Esophagus mucosa (tissue), 1 donor: ENCODE data around the gene CDC42. TPM values are rescaled to one million over a fixed set of nuclear protein-coding genes. Genes with fewer than 3 reads are reported as not detected.

Source experiments
- ATAC-seq: fragments of 200-7000 bp; cut with Tn5 transposase; one replicate; pipeline ENCODE4 v1.9.1; 2020
- total RNA-seq: library from RNA; stranded (reverse); gene quantifications from one replicate; pipeline ENCODE4 v1.2.4, GENCODE V29; 2023
- donor health status: DM: yes; HTN: yes; CAD: no.

The CDC42 gene
- total RNA-seq, 1 donor from 2014 or later: 208 TPM

DNA sequence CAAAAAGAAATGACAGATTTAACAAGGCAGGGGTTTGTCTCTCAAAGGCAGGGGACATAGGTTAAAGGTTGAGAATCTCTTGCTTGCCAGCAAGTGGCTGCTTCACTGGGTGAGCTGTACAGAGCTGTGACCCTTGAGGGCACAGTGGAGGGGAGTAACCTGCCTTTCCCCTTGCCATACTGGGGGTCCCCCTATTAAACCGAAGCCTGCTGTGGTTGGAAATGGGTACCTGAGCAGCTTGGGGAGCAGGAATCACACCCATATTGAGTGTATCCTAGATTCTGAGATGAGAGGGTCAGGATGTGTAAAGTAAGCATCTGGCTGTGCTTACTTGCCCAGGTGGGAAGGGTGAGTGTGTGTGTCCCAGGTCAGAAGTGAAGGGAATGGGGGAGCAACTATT, 58.6 kb downstream of the CDC42 start:
- no peak for ATAC-seq

DNA sequence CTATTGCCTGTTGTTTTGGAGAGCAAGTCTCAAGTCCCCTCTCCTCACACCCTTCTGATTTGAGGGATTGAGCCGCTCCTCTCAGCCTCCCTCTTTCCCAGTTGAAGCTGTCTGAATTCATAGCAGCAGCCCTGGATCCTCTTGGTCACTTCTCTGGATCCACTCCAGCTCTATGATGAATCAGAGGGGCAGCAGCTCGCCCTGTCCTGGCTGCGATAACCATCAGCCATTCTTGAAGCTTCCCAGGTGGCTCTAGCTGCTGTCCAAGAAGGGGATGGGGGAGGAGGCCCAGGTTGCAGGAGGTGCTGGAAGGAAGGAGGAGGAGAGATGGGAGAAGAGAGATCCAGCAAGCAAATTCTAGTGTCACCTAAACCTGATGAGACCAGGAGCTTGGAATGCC, 59.1 kb downstream of the CDC42 start:
- ATAC-seq: no peak

DNA sequence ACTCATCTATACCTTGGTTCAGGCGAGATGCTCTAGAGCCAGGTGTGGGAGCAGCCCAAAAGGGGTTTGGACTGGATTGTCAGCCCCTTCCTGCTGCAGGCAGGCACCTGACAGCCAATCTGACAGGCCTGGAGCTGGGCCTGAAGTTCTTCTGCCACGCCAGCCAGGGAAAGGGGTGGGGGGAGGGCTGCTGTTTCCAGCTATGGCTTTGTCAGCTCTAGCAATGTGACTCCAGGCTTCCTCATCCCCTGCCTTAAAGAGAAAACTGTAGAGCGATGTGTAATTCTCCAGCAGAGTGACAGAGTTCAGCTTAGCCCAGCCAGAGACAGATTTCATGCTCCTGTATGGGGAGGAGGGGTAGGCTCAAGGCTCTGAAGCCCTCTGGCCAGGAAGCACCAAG, 60.0 kb downstream of the CDC42 start:
- ATAC-seq: no peak

DNA sequence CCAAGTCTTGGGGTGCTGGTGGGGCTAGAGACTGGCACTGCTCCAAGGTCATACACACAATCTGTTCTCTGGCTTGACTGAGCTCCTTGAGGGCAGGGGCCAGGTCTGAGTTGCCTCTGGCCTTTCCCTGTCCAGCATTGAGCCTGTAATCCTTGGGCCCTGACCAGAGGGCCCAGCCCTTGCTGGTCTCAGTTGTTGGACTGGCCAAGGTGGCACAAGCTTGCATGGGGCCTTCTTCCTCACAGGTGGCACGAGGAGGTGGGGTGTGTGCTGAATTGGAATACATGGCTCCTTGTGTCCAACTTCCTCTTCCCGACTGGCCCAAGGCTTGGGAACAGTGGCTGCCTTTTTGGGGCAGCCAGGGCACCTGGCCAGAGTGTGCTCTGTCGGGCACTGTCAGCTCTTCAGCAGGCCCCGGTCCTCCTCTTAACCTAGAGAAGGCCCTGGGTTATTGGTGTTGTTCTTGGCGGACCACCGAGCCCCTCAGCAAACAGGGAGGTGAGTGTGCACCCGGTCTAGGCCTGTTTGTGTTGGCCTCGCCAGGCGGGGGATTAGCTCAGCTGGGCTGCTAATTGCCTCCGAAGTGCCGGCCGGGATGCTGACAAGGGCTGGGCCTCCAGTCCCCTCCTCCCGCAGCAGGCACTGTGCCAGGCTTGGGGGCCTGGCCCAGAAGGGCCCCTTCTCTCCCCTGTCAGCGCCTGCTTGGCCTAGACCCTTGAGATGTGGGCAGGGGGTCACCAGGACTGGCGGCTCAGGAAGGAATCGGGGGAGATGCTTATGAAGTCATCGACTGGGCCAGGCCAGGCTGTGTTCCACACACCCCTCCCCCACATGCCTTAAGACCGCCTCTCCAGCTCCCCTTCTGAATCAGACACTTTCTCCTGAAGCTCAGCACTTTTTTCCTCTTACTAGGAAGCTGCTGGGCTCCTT, 61.8 kb downstream of the CDC42 start:
- peak; percentile 5 for ATAC-seq

DNA sequence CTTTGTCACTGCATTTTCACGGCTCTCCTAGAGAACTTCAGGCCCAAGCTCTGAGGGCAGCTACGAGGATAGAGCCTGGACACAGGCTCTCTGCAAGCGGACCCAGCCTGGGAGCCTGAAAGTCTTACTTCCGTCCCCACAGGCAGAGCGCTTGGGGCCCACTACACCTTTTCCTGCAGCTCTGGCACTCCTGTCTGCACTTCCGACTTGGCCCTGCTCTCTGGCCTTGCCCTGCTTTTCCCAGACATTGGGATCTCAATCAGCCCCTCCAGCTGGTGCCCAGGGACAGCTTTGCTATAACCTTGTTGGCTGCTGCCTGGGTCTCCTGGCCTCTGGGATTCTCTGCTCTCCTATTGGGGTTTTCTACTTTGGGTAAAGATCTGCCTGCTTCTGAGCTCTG, 62.8 kb downstream of the CDC42 start:
- ATAC-seq: no peak

DNA sequence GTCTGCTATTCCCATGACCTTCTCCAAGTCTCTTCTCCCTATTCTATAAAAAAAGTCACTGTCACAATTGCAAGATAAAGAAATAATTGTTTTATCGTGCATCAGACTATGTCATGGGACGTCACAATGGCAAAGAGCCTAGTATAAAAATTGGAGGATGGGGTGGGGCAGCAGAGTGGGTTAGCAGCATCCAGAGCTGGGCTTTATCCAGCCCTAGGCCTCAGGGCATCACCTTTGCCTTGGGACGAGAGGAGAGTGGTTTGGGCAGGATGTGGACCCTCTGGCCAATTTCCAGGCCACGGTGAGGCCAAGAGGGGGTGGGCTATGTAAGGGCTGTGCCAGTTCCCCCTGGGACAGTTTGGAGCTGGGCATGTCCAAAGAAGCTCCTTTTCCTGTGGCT, 64.7 kb downstream of the CDC42 start:
- ATAC-seq: no peak

DNA sequence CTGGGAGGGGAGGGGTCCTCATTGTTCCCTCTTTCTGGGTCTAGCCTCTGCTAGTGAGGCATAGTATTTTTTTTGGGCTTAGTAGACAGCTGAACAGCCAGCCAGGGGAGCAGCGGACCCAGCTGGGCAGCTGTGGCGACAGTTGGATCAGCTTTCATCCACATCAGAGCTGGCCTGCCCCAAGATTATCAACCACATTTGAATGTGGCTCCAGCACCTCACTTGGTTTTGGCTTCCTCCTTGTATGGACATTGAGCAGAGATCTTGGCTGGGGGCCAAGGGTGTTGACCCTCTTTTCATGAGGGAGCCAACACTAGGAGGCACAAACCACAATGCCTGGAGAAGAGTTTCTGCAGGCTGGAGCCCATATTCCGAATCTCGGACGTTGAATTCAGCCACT, 65.3 kb downstream of the CDC42 start:
- ATAC-seq: no peak

DNA sequence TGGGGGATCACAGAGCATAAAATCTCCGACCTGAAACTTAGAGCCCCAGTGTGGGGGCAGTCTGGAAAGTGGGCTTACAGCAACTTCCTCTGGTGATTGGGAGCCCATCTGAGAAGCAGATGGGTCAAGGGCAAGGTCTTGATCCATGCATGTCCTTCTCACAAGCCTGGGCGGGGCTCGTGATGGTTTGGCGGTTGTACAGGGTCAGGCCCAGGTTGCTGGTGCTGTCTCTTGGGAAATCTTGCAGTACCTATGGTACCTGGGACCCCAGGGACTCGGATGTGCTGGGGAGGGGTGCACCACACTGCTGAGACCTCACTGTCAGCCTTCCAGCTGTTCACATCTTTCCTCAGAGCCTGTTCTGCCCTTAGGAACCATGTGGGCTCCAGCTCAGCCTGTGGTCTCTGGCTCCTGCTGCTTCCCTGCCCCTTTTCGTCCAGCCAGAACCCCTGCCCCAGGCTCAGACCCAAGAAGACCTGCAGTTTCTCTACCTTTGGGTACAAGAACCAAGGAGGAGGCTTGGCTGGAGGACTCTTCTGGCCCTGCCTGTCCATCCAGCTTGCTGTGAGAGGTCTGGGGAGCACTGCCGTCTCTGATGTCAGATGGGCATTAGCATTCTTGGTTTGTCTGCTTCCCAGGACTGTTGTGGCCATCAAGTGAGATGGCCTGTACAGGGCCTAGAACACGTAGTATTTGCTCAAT, 65.9 kb downstream of the CDC42 start:
- ATAC-seq: no peak

DNA sequence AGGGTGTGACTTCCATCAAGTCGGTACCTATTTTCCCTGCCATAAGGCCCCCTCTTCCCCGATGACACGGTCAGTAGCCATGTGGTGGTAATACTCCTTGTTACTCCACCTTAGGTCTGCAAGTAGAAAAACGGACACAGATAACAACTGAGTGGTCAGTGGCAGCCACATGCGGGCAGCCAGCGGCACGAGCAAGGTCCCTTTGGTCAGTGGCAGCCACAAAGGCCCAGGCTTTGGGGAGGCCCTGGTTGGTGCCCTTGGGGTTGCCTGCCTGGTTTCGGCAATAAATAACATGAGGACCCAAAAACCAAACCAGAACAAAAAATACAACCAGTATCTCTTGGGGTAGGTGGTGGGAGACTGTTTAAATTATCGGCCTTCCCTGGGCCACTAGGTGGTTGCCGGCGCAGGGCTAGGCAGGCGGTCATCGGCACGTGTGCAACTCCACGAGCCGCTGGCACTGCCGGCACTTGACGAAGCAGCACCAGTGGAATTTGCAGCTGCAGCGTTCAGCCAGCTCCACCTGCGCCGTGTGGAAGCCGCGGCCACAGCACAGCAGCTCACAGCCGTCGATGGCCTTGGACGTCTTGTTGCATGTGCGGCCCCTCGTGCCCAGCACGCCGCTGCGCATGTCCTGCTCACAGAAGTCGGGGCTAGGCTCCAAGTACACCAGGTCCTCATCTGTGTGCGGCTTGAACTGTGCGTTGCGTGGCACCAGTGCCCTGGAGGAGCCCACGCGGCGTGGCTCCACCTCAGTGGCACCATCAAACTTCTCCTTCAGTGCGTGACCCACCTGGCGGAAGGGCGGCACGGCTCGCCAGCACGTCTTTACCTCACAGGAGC, 67.3 kb downstream of the CDC42 start:
- no peak for ATAC-seq

DNA sequence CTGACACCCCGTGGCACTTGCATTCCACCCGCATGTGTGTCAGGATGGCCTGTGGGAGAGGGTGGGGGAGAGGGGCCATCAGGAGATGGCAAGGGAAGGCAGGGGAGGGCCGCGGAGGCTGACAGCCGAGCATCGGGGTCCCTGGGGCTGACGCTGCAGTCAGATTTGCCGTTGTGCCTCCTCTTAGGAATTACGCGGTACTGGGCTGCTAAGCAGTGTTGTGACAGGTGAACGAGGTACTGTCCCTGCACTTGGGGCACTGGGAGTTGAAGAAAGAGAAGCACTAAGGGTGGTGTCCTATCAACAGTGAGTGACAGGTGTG, 67.9 kb downstream of the CDC42 start:
- no peak for ATAC-seq

DNA sequence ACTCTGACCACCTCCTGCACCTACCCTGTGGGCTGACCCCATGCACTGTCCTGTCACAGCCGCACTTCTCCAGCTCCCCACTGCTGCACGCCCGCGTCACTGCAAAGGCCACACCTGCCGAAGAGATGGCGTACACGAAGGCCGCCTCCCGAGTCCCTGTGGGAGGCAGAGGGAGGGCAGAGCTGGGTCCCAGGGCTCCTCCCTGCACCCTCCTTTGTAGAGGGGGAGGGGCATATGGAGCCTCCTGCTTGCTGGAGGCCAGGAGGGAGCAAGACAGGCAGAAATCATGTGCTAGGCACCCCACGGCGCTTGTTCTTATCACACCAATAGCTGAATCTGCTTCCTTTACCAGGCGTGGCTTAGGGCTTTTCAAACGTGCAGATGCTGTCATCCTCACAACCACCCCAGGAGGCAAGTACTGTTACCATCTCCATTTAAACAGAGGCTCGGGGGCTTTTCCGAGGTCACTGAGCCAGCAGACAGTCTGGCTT, 69.0 kb downstream of the CDC42 start:
- ATAC-seq: no peak

DNA sequence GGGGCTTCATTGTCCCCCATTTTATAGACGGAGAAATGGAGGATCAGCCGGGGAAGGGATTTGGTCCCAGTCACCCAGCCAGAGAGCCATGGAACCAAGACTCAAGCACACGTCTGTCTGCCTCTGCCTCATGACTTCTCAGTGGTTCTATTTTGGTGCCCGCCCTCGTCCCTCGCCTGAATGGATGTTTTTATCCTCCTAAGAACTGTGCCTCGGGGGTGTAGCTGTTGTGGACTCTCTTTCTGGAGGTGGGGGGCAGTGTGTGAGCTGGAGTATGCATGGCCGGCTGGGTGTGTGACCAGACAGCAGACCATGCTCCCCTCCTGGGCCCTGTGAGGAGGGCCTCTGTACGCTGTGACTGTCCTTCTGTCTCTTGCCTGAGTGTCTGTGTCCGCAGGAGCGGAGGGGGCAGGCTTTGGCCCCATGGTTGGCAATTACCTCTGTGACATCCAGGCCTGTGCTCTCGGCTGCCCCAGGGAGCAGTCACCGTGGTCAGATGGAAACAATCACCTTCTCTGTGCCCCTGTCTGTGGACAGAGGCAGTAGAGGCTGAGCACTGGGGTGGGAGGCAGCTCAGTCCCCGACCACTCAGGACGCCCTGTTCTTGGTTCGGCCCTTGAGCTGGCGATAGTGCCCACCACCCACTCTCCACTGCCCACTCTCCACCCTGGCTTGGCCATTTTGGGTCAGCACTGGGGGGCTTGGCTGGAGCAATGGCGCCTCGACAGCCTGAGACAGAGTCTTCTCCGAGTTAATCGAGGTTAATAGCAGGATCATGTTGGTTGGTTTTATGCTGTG, 70.0 kb downstream of the CDC42 start:
- peak; percentile 10 for ATAC-seq

DNA sequence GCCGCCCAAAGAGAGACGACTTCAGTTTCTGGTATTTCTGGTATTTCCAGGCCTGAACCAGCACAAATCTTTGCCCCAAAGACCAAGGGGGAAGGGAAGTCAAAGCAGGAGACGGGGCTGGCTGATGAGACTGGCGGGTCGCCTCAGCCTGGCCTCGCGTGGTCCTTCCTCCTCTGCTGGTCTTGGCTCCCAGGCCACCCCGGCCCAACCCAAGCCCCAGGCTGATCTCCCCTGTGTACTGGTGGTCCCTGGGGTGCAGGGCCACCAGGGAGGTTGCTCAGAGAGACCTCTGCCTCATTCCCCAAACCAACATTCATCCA, 70.5 kb downstream of the CDC42 start:
- peak; percentile 13 for ATAC-seq

DNA sequence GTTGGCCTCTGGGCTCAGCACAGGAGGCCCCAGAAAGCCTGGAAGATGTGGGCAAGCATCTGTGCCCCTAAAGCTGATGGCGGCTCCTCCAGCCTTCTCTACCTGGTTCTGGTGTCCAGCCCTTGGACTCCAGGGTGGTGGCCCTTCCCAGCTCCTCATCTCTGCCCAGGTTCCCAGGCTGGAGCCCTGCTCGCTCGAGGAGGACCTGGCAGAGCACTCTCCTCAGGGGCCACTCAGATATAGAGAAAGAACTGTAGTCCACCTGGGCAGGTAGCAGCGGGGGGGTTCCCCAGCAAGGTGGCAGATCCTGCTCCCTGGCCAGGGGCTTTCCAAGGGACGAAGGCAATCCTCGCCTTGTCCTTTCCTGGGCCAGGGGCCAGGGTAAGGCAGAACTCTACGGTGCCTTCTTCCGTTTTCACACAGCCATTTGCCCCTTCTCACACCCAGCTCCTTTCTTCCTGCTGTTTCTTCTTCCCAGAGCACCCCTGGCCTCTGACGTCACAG, 71.4 kb downstream of the CDC42 start:
- ATAC-seq: no peak

DNA sequence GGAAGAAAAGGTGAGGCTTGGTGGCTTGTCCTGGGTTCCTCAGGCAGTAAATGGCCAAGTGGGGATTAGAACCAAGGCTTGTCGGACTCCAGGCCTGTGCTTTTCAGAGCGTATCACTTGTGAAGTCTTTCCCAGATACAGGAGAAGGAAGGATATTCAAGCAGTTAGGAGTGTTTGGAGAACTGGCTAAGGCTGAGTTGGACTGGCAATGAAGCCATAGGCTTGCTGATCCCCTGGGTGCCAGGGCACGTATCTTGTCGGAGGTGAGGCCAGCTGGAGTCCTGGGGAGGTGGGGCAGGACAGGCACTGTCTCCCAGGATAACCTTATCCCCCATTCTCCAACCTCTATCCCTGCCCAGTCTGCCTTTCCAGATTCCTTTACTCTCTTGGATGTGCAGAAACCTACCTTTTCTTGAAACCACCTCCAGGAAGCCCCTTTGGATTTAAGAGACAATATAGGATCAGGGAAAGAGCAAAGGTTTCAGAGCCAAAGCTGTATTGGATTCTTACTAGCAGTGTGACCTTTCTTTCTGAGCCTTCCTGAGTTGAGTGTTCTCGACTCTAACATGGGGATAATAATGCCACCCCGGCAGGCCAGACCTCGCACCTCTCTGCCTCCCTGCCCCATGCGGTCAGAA, 72.2 kb downstream of the CDC42 start:
- ATAC-seq: no peak

DNA sequence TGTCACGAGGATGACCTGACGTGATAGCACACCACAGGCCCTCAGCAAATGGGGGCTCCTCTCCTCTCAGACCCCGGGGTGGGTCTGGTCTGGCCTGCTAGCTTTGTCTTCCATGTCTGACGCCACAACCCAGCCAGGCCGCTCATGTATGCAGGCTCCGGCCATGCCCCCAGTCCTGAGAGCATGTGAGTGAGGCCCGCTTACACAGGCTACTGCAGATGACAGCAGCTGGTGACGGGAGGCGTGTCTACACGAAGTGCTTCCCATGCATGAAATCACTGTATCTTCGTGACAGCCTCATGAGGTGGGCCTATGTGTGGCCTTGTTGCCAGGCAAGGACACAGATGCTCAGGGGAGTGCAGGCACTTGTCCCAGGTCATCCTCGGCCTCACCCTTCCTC, 74.0 kb downstream of the CDC42 start:
- ATAC-seq: no peak

DNA sequence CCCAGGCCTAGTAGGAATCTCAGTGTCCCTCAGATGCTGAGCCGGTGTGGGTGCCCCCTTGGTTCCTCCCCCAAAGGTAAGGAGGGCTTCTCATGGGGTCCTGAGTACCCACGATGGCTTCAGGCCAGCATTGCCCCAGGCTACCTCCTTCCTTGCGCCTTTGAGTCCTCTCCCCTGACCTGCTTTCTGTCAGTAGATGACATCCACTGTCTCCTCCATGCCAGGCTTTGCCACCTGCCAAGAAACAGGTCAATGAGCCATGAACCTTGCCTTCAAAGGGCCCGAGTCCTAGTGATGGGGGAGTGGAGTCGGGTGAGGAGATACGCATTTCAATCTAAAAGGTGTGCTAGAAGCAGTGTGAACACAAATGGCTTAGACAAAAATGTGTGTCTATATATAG, 74.7 kb downstream of the CDC42 start:
- ATAC-seq: no peak

DNA sequence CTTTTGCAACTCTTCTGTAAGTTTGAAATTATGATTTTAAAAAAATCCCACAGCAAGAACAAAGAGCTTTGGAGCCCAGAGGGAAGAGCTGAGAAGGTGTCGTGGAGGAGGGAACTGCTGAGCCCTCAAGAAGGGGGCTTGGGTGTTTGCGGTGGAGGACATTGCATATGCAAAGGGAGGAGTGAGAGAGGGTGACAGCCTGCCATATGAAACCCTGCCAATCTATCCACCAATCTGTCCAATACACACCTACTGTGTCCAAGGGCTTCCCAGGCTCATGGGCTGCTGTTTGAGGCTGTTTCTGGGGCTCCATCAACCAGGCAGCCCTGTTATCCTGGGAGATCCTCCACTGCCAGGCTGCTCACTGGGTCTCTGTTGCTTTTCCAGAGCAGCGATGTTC, 75.2 kb downstream of the CDC42 start:
- ATAC-seq: no peak

DNA sequence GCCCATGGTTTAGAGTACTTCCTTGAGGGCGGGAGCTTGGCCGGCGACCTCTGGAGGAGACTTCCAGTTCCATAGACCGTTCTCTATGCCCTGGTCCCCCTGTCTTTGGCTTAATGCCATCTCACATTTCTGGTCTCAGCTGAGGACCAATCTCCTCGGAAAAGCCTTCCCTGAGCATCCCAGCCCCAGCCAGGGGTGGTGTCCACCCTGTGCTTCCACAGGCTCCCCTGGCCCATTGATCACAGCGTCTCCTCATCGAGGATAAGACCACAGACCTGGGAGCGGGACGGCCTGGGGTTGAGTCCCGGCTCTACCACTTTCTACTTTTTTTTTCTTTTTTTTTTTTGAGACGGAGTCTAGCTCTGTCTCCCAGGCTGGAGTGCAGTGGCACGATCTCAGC, 75.9 kb downstream of the CDC42 start:
- no peak for ATAC-seq

DNA sequence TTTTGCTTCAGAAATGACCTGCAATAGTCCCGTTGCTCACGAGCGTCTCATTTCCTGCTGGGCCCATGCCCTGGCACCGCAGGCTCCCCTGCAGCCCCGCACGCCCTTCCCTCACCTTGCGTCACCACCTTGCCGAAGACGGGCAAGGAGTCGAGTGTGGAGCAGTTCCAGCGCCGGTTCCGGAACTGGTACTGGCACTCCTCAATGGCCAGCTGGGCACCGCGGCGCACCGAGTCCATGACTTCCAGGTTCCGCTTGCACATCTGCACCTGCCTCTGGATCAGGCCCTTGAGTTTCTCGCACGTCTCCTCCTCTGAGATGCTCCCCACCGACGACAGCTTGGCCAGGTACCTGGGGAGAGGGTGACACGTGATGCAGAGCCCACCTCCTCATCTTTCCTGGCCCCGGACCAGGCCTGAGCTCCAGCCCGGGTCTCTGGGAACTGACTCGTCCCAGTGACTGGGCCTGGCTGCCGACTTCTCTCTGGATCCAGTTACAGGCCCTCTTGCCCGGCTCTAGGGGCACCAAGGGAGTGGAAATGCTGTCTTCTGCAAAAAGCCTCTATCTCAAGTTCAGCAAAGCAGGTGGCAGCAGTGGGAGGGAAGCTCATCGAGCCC, 77.1 kb downstream of the CDC42 start:
- ATAC-seq: no peak

DNA sequence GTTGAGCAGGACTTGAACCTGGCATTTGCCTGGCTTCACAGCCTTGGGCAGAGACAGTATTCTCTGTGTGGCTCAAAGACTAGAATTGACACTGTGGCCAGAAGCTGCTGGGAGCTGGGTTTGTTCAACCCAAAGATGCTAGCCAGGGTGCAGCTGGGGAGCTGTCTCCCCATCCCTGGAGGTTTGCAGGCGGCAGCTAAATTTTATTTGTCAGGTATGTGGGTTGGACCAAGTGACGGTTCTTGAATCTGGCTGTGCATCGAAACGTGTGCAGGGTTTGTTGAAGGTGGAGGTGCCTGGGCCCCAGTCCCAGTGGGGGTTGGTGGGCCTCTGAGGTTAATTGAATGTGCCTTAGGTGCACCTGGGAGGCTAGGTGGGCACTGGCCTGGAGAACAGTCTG, 78.6 kb downstream of the CDC42 start:
- ATAC-seq: no peak
